GM10248 (cell line): Measurements from ENCODE around the gene PLB1.

Experiments used
- CTCF ChIA-PET: fragments of 300-600 bp; sonication (Branson Sonifier 250); formaldehyde crosslinking; extraction: SDS; loops from one replicate; lab custom pipeline; 2021; ENCODE audit warnings: antibody characterized with exemption; lab: Yijun Ruan, JAX
- POLR2A ChIA-PET: fragments of 350-650 bp; sonication (Branson Sonifier 250); formaldehyde crosslinking; extraction: SDS; loops from one replicate; lab custom pipeline; 2020; ENCODE audit warnings: antibody characterized with exemption; lab: Yijun Ruan, JAX
- DNase-seq: peaks from one replicate; pipeline ENCODE4 v3.0.0; 2012; ENCODE audit errors: extremely low spot score
- TF ChIP-seq, protein P1 (sequence below): IDR thresholded peaks from 2 replicates; pipeline ENCODE4 v1.5.1; 2012; ENCODE audit warnings: mild to moderate bottlenecking, low read depth; ENCODE audit errors: extremely low read depth, missing control alignments, control extremely low read depth

Gene PLB1

DNA sequence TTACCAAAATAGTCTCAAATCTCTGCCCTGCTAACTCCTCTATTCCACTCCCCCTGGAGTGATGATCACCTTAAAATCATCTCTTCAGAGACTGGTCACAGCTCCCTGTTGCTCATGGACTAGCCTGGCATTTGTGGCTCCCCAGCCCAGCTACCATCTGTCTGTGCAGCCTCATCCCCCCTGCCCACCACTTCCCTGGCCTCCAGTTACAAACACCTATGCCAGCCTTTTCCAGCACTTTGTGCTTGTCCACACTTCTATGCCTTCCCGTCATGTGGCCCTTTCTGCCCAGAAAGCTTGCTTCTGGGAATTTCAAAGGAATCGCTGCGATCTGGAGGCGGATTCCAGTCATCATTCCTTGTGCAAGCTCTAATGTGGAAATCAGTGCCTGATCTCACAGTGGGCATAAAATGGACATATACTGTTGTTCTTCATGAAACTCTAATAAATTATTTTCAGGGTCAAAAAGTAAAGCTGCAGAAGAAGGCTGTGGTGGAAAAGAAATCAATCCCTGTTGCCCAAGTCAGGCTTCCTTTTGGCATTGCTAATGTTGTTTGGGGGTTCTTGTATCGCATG is 19.4 kb downstream of the PLB1 start:
- ChIA-PET POLR2A (no interaction called here), CTCF (interaction anchor here (1.4 kb wide), 1 partner anchor 21 kb away, joined by 3 read pairs; no protein-coding TSS in a partner anchor)
- TF ChIP-seq, protein P1, sequence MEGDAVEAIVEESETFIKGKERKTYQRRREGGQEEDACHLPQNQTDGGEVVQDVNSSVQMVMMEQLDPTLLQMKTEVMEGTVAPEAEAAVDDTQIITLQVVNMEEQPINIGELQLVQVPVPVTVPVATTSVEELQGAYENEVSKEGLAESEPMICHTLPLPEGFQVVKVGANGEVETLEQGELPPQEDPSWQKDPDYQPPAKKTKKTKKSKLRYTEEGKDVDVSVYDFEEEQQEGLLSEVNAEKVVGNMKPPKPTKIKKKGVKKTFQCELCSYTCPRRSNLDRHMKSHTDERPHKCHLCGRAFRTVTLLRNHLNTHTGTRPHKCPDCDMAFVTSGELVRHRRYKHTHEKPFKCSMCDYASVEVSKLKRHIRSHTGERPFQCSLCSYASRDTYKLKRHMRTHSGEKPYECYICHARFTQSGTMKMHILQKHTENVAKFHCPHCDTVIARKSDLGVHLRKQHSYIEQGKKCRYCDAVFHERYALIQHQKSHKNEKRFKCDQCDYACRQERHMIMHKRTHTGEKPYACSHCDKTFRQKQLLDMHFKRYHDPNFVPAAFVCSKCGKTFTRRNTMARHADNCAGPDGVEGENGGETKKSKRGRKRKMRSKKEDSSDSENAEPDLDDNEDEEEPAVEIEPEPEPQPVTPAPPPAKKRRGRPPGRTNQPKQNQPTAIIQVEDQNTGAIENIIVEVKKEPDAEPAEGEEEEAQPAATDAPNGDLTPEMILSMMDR = no peak
- DNase-seq = no peak

GRCh38 chr2:28516430-28516829 is 20.6 kb downstream of the PLB1 start:
- ChIA-PET CTCF (interaction anchor here (1.1 to 1.4 kb wide), 4 partner anchors 19 to 34 kb away, joined by 3 to 4 read pairs (median 3); no protein-coding TSS in a partner anchor), POLR2A (no interaction called here)
- DNase-seq = no peak
- TF ChIP-seq, protein P1 = no peak

DNA sequence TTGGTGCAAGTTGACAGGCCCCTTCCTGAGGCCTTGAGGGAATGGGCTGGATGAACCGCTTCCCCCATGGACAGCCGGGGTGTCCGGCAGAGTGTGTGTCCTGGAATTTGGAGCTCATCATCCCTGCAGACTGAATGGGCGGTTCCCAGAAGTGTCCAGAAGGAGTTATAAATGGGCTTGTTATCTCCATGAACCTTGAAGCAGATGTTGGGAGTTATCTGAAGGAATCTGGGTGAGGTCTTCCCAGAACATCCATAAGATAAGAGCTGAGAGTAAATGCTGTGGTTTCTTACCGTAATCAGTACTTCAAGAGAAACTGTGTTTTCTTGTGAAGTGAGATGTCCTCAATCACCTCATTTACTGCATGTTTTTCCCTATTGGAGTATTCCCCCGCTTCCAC is 21.1 kb downstream of the PLB1 start:
- no peak for DNase-seq
- TF ChIP-seq, protein P1 = no peak
- ChIA-PET POLR2A (no interaction called here), CTCF (interaction anchor here (1.1 to 1.2 kb wide), 3 partner anchors 20 to 34 kb away, joined by 3 to 4 read pairs (median 3); no protein-coding TSS in a partner anchor)

- CTCF ChIA-PET = interaction anchor here (1.5 kb wide), 1 partner anchor 8 kb away, joined by 3 read pairs; no protein-coding TSS in a partner anchor
- TF ChIP-seq, protein P1 = no peak
- no peak for DNase-seq
- POLR2A ChIA-PET = interaction anchor here (0.5 kb wide), 1 partner anchor 329 kb away, joined by 5 read pairs; no protein-coding TSS in a partner anchor
Observed at GRCh38 chr2:28521663-28522062, 25.8 kb downstream of the PLB1 start.

DNA sequence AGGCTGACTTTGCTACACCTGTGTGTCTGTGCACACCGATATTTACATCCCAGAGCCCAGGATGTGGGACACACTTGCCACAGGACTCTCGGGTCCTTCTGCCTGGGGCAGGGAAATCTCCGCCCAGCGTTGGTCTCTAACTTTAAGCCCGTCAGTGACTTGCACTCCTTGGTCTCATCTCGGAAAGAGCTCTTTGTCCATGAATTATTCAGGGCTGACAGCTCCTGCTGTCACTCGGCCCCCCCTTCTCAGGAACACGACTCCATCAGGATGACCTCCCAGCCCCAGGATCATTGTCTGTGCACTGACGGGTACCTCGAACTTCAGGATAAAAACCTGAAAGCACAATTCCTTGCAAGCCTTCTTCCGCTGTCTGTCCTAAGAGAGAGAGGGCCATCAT is 26.6 kb downstream of the PLB1 start:
- TF ChIP-seq, protein P1 = no peak
- POLR2A ChIA-PET = interaction anchor here (0.5 kb wide), 1 partner anchor 1568 kb away, joined by 3 read pairs; no protein-coding TSS in a partner anchor
- DNase-seq = no peak
- CTCF ChIA-PET = no interaction called here

- no peak for DNase-seq
- TF ChIP-seq, protein P1 = no peak
- ChIA-PET CTCF (no interaction called here), POLR2A (no interaction called here)
Observed at GRCh38 chr2:28523902-28524301, 28.0 kb downstream of the PLB1 start.

DNA sequence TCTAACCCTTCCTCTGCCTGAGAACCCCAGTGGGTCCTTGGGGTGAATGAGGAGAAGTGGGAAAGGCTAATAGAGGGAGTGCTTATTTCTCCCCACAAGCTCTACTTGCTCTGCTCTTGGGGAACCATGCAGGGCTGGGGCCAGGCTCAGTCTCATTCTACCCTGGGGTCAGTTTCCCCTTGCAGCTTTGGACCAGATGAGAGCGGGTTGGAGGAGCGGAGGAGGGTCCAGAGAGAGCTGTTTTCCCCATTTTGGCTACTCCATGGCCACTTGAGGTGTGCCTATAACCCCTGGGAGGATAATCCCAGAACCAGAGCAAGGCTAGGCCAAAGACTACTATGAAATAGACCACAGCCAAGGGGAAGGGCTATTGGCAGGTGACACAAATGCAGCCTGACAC is 29.6 kb downstream of the PLB1 start:
- DNase-seq = no peak
- ChIA-PET CTCF (no interaction called here), POLR2A (no interaction called here)
- TF ChIP-seq, protein P1 = no peak
